Measurements from ENCODE around the gene SLC25A51.

Gene SLC25A51

DNA sequence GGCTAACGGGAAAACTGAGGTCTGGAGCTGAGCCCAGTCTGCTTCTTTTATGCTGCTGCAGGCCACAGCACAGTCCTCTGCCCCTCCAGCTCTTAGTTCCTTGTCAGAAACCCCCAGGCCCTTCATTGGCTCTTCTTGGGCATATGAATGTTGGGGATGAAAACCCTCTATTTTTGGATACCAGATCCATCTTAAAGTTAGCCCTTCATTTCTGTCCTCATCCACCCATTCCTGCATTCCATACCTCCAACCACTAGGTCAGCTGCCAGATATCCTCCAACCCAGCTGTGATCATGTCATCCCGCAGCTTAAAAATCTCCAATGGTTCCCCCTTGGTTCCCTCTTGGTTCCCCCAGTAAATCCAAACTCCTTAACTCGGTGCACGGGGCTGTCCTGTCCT lies 1.8 kb upstream of the SLC25A51 start (continued):
- no peak for TF ChIP-seq ZNF692 (tag by site-specific recombination; IDR thresholded peaks at IDR 0.05)
- TF ChIP-seq, protein P1, sequence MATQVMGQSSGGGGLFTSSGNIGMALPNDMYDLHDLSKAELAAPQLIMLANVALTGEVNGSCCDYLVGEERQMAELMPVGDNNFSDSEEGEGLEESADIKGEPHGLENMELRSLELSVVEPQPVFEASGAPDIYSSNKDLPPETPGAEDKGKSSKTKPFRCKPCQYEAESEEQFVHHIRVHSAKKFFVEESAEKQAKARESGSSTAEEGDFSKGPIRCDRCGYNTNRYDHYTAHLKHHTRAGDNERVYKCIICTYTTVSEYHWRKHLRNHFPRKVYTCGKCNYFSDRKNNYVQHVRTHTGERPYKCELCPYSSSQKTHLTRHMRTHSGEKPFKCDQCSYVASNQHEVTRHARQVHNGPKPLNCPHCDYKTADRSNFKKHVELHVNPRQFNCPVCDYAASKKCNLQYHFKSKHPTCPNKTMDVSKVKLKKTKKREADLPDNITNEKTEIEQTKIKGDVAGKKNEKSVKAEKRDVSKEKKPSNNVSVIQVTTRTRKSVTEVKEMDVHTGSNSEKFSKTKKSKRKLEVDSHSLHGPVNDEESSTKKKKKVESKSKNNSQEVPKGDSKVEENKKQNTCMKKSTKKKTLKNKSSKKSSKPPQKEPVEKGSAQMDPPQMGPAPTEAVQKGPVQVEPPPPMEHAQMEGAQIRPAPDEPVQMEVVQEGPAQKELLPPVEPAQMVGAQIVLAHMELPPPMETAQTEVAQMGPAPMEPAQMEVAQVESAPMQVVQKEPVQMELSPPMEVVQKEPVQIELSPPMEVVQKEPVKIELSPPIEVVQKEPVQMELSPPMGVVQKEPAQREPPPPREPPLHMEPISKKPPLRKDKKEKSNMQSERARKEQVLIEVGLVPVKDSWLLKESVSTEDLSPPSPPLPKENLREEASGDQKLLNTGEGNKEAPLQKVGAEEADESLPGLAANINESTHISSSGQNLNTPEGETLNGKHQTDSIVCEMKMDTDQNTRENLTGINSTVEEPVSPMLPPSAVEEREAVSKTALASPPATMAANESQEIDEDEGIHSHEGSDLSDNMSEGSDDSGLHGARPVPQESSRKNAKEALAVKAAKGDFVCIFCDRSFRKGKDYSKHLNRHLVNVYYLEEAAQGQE (tag by site-specific recombination; IDR thresholded peaks at IDR 0.05), result no peak
- no peak for TF ChIP-seq AEBP2 (tag by site-specific recombination; IDR thresholded peaks at IDR 0.05; ENCODE audit: borderline replicate concordance)
- TF ChIP-seq ZNF132 (tag by site-specific recombination; IDR thresholded peaks at IDR 0.05; ENCODE audit: borderline replicate concordance), result no peak
- TF ChIP-seq ZNF146 (tag by site-specific recombination; IDR thresholded peaks at IDR 0.05), result no peak

DNA sequence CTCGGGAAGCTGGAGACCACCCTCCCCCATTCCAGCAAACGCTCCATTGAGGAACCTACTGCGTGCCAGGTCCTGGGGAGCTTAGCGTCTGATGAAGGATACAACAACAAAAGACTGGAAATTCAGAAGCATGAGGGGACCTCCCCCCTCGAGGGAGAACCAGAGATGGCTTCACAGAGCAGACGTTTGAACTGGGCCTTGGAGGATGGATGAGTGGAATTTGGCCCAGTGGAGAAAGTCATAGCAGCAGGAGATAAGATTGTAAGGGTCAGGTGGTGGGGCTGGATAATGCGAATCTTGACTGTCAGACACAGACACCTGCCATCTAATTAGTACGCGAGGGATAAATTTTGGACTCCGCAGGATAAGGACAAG lies 1.2 kb upstream of the SLC25A51 start:
- ChIA-PET POLR2A (no interaction called here), CTCF (interaction anchor here (0.6 to 2.5 kb wide), 5 partner anchors 9 to 456 kb away, joined by 4 to 8 read pairs (median 5); no protein-coding TSS in a partner anchor)
- peaks cover 0 to 6% of the 10 kb centered on the region in 2 experiments; a peak in 1 of 3 replicates for H3K36me3 ChIP-seq (ENCODE audit: control insufficient read depth in 2 of 2, insufficient read depth in 1 of 2, low read length in 2 of 2)
- H3K4me1 ChIP-seq (ENCODE audit: control insufficient read depth, insufficient read depth, low read length), result no peaks in the 10 kb centered on the region
- H3K9me3 ChIP-seq (ENCODE audit: control insufficient read depth, insufficient read depth, low read depth, low read length), result no peaks in the 10 kb centered on the region
- no peak overlapping the region for H3K4me3 ChIP-seq (ENCODE audit: low read depth, low read length)
- H3K27ac ChIP-seq (ENCODE audit: extremely low read depth, low read depth, low read length), result no peak overlapping the region
- TF ChIP-seq SP3 (tag by site-specific recombination; IDR thresholded peaks at IDR 0.05) (no peak), ZFP37 (tag by site-specific recombination; IDR thresholded peaks at IDR 0.05) (no peak), ZNF423 (tag by site-specific recombination; IDR thresholded peaks at IDR 0.05) (no peak), ZNF155 (tag by site-specific recombination; IDR thresholded peaks at IDR 0.05) (no peak), ZNF704 (tag by site-specific recombination; IDR thresholded peaks at IDR 0.05) (no peak), PRDM10 (tag by site-specific recombination; IDR thresholded peaks at IDR 0.05) (no peak), ZNF785 (tag by site-specific recombination; IDR thresholded peaks at IDR 0.05) (no peak)
- TF ChIP-seq, protein P1 (tag by site-specific recombination; IDR thresholded peaks at IDR 0.05), result no peak
- TF ChIP-seq, protein P2, sequence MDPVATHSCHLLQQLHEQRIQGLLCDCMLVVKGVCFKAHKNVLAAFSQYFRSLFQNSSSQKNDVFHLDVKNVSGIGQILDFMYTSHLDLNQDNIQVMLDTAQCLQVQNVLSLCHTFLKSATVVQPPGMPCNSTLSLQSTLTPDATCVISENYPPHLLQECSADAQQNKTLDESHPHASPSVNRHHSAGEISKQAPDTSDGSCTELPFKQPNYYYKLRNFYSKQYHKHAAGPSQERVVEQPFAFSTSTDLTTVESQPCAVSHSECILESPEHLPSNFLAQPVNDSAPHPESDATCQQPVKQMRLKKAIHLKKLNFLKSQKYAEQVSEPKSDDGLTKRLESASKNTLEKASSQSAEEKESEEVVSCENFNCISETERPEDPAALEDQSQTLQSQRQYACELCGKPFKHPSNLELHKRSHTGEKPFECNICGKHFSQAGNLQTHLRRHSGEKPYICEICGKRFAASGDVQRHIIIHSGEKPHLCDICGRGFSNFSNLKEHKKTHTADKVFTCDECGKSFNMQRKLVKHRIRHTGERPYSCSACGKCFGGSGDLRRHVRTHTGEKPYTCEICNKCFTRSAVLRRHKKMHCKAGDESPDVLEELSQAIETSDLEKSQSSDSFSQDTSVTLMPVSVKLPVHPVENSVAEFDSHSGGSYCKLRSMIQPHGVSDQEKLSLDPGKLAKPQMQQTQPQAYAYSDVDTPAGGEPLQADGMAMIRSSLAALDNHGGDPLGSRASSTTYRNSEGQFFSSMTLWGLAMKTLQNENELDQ (tag by site-specific recombination; IDR thresholded peaks at IDR 0.05; ENCODE audit: low read depth), result no peak
